Upper lobe of left lung (tissue), 4 donors: ENCODE data around the gene ZDHHC14.

Source experiments
- POLR2A ChIP-seq, 4 donors: fragments of 450-650 bp; IDR thresholded peaks; one replicate each; pipeline ENCODE4 v1.5.1; 2016 to 2017; ENCODE audit warnings: antibody characterized with exemption in 4 of 4, mild to moderate bottlenecking in 2 of 4
- TF ChIP-seq, protein P1 (sequence below), 6 experiments: fragments of 450-650 bp in 4 of 6; fragments of 200-600 bp in 2 of 6; sonication (generic) in 2 of 6; IDR thresholded peaks; one replicate each; pipeline ENCODE4 v1.5.1; 2016 to 2019; ENCODE audit warnings: antibody characterized with exemption in 6 of 6

GRCh38 chr6:157333537-157333936 is 47.5 kb upstream of the ZDHHC14 start:
- TF ChIP-seq, protein P1, sequence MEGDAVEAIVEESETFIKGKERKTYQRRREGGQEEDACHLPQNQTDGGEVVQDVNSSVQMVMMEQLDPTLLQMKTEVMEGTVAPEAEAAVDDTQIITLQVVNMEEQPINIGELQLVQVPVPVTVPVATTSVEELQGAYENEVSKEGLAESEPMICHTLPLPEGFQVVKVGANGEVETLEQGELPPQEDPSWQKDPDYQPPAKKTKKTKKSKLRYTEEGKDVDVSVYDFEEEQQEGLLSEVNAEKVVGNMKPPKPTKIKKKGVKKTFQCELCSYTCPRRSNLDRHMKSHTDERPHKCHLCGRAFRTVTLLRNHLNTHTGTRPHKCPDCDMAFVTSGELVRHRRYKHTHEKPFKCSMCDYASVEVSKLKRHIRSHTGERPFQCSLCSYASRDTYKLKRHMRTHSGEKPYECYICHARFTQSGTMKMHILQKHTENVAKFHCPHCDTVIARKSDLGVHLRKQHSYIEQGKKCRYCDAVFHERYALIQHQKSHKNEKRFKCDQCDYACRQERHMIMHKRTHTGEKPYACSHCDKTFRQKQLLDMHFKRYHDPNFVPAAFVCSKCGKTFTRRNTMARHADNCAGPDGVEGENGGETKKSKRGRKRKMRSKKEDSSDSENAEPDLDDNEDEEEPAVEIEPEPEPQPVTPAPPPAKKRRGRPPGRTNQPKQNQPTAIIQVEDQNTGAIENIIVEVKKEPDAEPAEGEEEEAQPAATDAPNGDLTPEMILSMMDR (IDR thresholded peaks at IDR 0.05) = no peak
- TF ChIP-seq POLR2A (IDR thresholded peaks at IDR 0.05) = no peak
